ENCODE measurements around the gene SNAPC5. TPM values are rescaled to one million over a fixed set of nuclear protein-coding genes. Genes with fewer than 3 reads are reported as not detected.

Gene SNAPC5
- total and polyA plus RNA-seq, 2 of the 4 experiments (the other 2 are of a cell fraction), result 25.9 to 26.3 TPM

Small RNA genes within 50 kb of the gene (microRNA-seq; reads per million reads assigned to microRNA genes)
- 0 reads per million in 2 experiments for gene MIR4512 (ENCODE audit: insufficient read depth in 1 of 2, insufficient read length in 1 of 2, unreplicated experiment in 1 of 2)
- gene RF01159 (ENCODE audit: insufficient read depth, insufficient read length), result not detected
- not detected for gene SNORD16 (ENCODE audit: insufficient read depth, insufficient read length)
- not detected for gene SNORD18A (ENCODE audit: insufficient read depth, insufficient read length)
- gene SNORD18B (ENCODE audit: insufficient read depth, insufficient read length), result not detected
- gene SNORD18C (ENCODE audit: insufficient read depth, insufficient read length), result not detected

Small RNA genes within 50 kb of the gene (small RNA-seq; reads per million reads assigned to genes)
- gene MIR4512, result 0 to 0.49 (median 0) reads per million in 5 experiments
- 0 reads per million in 5 experiments for gene RF01159
- 0 reads per million in 5 experiments for gene SNORD16
- 0 reads per million in 5 experiments for gene SNORD18A
- gene SNORD18B, result 0 reads per million in 5 experiments
- 0 reads per million in 5 experiments for gene SNORD18C

Other genes starting within 250 kb of the SNAPC5 start
- not detected in 2 replicates for gene MEGF11, start 244.0 kb downstream of the SNAPC5 start, total RNA-seq (2012; rRNA removed)
- gene MEGF11, start 244.0 kb downstream of the SNAPC5 start, polyA plus RNA-seq (2012; rRNA removed), result not detected in 2 replicates
- 12.2 and 14.5 TPM in 2 replicates for gene DIS3L, start 204.2 kb downstream of the SNAPC5 start, total RNA-seq (2012; rRNA removed)
- 4.2 and 5.1 TPM in 2 replicates for gene DIS3L, start 204.2 kb downstream of the SNAPC5 start, polyA plus RNA-seq (2012; rRNA removed)
- gene TIPIN, start 141.1 kb downstream of the SNAPC5 start, total RNA-seq (2012; rRNA removed), result 7.3 and 15.0 TPM in 2 replicates
- gene TIPIN, start 141.1 kb downstream of the SNAPC5 start, polyA plus RNA-seq (2012; rRNA removed), result 6.3 and 6.9 TPM in 2 replicates
- gene MAP2K1, start 110.8 kb downstream of the SNAPC5 start, total RNA-seq (2012; rRNA removed), result 37.8 and 58.9 TPM in 2 replicates
- 33.3 and 34.7 TPM in 2 replicates for gene MAP2K1, start 110.8 kb downstream of the SNAPC5 start, polyA plus RNA-seq (2012; rRNA removed)
- gene RPL4, start 7.1 kb upstream of the SNAPC5 start, total RNA-seq (2012; rRNA removed), result 6,510 and 13,244 TPM in 2 replicates
- 3,530 and 4,083 TPM in 2 replicates for gene RPL4, start 7.1 kb upstream of the SNAPC5 start, polyA plus RNA-seq (2012; rRNA removed)
- gene ZWILCH, start 7.6 kb upstream of the SNAPC5 start, total RNA-seq (2012; rRNA removed), result 22.2 and 28.1 TPM in 2 replicates
- 10.3 and 10.5 TPM in 2 replicates for gene ZWILCH, start 7.6 kb upstream of the SNAPC5 start, polyA plus RNA-seq (2012; rRNA removed)
- gene LCTL, start 68.2 kb upstream of the SNAPC5 start, total RNA-seq (2012; rRNA removed), result 8.9 and 10.4 TPM in 2 replicates
- 10.3 and 10.5 TPM in 2 replicates for gene LCTL, start 68.2 kb upstream of the SNAPC5 start, polyA plus RNA-seq (2012; rRNA removed)
- gene SMAD6, start 204.5 kb upstream of the SNAPC5 start, total RNA-seq (2012; rRNA removed), result 3.6 and 4.8 TPM in 2 replicates
- 8.5 and 13.6 TPM in 2 replicates for gene SMAD6, start 204.5 kb upstream of the SNAPC5 start, polyA plus RNA-seq (2012; rRNA removed)

Data from IMR-90 (cell line).